Subcutaneous adipose tissue (tissue), 4 donors: ENCODE data around the gene SLC17A7. TPM values are rescaled to one million over a fixed set of nuclear protein-coding genes. Genes with fewer than 3 reads are reported as not detected.

Experiments used
- total RNA-seq, 4 donors: library from RNA; depleted of rRNA; stranded (reverse); fragments of >200 nt; gene quantifications; one replicate each; pipeline ENCODE4 v1.1.0, GENCODE V29; 2016
- TF ChIP-seq, protein P1 (sequence below): fragments of 450-650 bp; IDR thresholded peaks from one replicate; pipeline ENCODE4 v1.5.1; 2016; ENCODE audit warnings: low read depth, mild to moderate bottlenecking, control low read depth, antibody characterized with exemption, moderate library complexity

The SLC17A7 gene
- total RNA-seq, 4 donors from 2014 or later: 1.7 to 3.6 (median 2.8) TPM

DNA sequence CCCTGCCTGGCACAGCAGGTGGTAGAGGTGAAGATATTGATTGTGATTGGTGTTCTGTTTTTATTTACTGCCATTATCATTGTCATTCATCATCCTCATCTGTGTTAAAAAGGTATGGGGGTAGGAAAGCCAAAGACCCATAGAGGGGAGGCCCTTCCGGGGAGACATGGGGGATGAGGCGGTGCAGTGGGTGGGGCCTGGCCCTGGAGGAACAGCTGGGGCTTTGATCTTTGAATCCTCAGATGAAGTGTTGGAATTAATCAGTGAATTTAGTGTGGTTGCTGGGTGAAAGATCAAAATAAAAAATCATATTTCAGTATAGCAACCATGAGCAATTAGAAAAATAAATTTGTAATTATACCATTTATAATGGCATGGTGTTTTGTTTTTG, 25.5 kb downstream of the SLC17A7 start:
- TF ChIP-seq, protein P1, sequence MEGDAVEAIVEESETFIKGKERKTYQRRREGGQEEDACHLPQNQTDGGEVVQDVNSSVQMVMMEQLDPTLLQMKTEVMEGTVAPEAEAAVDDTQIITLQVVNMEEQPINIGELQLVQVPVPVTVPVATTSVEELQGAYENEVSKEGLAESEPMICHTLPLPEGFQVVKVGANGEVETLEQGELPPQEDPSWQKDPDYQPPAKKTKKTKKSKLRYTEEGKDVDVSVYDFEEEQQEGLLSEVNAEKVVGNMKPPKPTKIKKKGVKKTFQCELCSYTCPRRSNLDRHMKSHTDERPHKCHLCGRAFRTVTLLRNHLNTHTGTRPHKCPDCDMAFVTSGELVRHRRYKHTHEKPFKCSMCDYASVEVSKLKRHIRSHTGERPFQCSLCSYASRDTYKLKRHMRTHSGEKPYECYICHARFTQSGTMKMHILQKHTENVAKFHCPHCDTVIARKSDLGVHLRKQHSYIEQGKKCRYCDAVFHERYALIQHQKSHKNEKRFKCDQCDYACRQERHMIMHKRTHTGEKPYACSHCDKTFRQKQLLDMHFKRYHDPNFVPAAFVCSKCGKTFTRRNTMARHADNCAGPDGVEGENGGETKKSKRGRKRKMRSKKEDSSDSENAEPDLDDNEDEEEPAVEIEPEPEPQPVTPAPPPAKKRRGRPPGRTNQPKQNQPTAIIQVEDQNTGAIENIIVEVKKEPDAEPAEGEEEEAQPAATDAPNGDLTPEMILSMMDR: no peak

DNA sequence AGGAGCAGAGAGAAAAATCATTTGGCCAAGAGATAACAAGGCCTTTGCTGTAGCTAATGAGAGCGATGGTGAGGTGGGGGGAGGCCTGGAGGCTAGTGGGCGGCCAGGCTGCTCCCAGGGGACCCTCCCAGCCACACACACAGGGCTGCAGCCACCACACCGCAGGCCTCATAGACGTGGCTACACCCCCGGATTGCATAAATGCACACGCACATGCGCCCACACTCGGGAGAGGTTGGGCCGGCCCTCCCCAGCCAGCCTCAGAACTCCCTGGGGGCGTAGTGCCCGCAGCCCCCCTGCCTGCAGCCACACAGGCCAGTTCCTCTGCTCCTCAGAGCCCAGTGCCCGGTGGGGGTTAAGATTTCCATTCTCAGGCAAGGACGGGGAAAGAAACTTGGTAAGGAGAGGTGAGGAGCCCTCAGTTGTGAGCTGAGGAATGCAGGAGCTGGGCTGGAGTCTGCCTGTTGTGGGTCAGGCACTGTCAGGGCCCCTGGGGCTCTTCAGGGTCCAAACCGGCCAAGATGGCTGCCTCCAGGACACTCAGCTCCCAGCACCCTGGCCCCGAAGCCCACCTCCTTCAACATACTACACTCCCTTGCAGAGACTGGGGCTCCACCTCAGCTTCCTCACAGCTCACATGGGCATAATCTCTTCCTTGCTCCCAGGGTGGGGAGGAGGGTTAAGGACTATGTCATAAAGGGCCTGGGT, 26.1 kb downstream of the SLC17A7 start:
- TF ChIP-seq, protein P1: no peak

DNA sequence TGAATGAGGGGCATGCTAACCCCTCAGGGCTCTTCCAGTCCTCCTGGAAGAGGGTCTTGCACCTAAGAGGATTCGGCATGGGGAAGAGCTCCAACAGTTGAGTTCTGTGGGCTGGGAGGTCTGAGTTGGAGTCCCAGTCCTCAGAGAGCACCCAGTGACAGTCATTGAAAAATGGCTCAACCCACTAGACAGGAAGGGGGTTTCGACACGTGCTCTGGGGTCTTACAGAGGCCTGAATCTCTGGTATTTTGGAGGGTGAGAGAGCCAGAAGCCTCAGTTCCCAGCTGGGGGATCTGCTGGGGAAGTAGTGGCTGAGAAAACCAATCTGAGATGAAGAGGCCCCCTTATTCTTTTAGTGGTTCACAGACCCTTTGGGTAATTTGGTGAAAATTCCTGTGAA, 27.1 kb downstream of the SLC17A7 start:
- TF ChIP-seq, protein P1: no peak

DNA sequence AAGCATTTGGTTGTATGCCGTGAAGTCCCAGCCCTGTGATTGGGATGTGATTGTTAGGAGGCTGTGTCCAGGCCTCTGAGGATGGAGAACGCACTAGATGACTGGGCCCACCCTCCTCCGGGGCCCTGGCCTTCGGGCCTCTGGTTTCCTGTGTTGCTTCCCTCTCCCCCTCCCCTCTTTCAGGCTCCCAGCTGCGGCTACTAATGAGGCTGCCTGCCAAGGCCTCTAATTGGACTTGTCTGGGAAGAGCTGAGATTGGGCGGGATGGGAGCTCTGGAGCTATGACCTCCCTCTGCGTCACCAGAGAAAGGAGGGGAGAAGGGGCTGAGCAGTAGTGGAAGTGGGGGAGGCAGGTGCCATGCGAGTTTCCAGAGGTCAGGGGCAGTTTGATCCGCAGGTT, 28.0 kb downstream of the SLC17A7 start:
- TF ChIP-seq, protein P1: no peak

DNA sequence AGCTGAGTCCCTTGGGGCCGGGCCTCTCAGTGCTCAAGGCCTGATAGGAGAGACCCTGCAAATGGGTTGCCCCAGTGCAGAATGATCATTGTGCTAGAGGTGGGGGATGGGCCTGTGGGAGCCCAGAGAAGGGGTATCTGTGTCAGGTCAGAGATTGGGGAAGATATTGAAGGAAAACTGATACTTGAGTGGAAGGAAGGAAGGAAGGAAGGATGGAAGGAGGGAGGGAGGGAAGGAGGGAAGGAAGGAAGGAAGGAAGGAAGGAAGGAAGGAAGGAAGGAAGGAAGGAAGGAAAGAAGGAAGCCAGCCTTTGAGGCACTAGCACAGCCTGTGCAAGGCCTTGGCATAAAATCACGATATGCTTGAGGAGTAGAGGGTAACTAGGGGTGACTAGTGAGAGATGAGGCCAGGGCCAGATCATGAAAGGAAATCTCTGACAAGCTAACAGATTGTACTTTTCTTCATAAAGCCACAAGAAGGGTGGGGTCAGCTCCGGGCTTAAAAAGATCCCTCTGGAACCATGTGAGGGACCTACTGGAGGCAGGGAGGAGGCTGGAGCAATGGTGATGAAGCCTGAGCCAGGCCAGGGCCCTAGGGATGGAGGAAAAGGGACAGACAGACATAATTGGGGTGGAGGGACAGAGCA, 29.5 kb downstream of the SLC17A7 start:
- TF ChIP-seq, protein P1: no peak

DNA sequence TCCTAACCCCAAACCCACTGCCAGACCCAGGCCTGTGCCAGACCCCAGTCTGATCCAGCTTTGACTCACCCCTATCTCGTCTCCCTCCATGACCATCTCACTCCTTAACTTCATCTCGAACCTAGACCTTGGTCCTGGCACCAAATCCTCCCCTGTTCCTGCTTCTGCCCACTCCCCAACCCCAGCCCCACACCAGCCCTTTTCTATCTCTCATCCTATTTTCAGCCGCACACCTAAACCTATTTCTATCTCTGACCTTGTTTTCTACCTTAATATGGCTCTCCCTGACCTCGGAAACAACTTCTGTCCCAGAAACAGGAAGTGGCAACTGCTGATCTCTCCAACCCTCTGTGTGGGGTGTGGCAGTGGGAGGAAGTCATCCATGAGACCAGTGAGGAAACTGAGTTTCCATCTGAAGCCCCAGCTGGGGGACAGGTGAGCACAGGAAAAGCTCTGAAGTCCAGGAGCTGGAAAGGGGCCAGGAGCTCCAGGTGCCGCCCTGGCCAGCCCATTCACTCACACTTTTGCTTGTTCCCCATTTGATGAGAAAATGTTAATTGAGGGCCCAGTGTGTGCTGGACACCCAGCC, 31.8 kb downstream of the SLC17A7 start:
- TF ChIP-seq, protein P1: no peak

DNA sequence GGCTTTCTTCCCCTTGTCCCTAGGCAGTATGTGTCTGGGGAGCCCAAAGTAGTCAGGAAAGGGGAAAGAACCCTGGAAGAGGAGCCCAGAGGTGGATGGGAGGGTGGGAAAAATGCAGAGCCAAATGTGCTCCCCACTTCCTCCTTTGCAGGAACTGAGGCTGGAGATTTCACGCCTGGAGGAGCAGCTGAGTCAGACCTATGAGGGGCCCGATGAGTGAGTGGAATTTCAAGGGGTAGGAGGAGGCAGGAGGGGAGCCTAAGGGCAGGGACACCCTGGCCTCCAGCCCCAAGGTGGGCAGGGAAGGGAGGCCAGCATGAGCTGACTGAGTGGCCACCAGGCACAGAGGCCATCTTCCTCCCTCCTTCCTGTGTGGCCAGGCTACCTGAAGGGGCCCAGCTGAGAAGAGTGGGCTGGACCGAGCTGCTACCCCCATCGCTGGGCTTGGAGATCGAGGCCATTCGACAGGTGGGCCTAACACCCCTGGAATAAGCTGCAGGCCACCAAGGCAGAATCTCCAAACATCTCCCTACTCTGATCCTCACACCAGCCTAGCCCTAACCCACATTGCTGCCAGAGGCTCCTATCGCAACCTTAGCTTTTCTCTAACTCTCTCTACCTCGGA, 32.4 kb downstream of the SLC17A7 start:
- TF ChIP-seq, protein P1: no peak
